Stimulated activated naive CD4-positive, alpha-beta T cell (primary cell): Measurements from ENCODE around the gene COL5A1.
"Not testable (repeated sequence)": the region's sequence is repeated elsewhere in the genome, so short reads cannot be mapped to it uniquely, and the experiment has no call there.

Experiments used
- DNase-seq, 6 experiments: peaks; one replicate each; lab custom pipeline; 2025; lab: John Stamatoyannopoulos, UW

The COL5A1 gene

DNA sequence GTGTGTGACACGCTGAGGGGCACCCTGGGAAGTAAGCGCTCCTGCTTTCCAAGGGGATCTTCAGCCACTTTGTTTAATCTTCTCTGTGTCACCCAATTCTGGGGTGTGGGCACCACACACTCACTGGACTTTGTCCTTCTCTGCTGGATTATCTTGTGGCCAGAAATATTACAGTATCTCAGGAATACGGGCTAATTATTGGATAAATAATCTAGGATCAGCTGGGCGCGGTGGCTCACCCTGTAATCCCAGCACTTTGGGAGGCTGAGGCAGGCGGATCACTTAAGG is 50.9 kb downstream of the COL5A1 start:
- DNase-seq: no peak

DNA sequence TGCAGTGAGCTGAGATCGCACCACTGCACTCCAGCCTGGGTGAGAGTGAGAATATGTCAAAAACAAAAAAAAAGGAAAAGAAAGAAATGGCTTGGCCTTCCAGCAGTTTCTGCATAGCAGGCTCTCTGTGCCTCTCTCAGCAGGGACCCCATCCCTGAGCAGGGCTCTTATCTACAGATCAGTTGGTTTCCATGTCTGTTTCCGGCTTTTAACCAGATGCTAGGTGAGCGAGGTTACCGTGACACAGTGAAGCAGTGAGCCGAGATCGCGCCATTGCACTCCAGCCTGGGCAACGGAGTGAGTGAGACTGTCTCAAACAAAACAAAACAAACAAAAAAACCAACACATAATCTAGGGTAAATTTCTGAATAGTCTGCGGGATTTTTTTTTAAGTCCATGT is 51.4 kb downstream of the COL5A1 start:
- DNase-seq: no peak

DNA sequence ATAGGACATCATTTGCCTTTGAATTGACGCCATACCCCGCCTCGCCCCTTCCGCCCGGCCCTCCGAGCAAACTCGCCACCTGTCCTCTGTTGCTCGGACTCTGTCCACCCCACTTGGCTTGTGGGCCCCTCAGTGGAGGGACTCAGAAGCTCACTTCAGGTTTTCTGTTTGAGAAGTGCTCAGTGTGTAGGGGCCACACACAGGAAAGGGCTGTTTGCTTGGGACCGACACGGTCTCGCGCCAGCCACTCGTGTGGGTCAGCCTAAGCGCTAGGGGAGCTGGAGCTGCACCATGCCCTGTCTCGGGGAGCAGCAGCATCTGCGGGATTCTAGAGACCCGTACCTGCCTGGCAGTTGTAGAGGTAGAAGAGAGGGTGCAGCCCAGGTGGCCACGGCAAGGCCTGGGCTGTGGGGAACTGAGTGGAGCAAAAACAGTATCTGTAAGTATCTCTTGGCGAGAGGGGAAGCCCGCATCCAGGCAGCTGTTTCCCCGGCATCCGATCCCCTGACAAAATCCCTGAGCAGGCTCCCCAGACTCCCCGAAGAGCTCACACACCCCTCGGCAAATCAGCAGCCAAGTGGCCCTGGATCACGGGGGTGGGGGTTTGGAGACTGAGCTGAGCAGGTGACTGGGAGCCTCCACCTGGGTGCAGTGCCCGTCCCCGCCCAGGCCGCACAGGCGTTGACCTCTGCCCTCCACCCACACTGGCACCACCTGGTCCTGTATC is 52.2 kb downstream of the COL5A1 start:
- no peak for DNase-seq

DNA sequence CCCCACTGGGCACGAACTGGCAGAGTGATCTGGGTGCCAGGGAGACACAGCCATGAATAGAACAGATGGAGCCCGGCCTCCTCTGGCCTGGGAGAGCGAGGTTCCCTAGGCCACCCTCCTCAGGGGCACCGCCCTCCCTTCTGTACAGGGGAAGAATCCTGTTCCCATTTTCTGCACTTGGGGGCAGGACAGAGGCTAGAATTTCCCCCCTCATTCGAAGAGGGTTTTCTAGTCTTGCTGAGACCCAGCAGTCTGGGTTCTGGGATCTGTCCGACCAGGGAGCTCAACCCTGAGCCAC is 52.7 kb downstream of the COL5A1 start:
- DNase-seq: no peak

DNA sequence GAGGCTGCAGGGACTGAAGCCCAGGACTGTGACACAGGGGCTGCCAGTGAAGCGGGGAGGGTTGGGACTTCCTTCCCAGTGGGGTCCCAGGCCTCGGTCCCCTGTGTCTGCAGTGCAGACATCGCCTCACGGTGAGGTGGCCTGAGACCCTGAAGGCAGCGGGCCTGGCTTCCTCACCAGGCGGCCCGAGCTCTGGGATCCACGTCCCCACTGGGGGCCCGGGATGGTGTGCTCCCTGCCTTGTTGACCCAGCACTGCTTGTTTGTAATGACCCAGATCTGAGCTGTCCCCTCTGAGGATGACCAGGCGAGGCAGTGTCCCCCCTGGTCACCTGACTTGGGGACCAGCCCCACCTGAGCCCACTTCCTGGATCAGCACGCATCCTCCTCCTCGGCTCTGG is 53.1 kb downstream of the COL5A1 start:
- DNase-seq: no peak

DNA sequence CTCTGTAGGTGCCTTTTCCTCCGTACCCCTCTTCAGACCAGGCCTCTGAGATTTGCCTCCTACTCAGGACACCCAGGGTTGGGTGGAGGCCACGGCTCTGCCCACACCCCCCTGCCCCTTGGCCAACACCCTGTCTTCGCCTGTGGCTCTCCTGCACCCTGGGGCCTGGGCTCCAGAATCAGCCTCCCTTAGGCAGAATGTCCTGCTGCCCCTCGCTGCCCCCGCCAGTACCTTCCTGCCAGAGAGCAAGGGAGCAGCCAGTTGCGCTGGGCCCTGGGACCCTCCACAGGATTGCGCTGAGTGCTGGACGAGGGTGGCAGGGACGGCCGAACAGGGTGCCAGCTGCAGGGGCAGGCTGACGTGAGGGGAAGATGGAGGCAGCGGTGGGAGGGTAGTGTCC is 53.5 kb downstream of the COL5A1 start:
- no peak for DNase-seq

DNA sequence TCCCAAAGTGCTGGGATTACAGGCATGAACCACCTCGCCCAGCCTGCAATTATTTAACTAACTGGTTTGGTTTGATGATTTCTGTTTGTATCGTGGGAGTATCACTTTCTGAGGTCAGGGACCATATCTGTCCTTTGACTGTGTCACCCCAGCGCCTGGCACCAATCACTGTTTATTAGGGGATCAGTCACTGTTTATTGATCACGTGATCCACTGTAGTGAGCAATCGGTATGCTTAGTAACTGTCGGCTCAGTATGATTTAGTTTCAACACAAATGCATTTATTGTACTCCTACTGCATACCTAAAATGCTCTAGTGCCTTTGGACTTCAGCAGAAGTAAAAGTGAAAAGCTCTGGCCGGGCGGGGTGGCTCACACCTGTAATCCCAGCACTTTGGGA is 54.8 kb downstream of the COL5A1 start:
- no peak for DNase-seq

DNA sequence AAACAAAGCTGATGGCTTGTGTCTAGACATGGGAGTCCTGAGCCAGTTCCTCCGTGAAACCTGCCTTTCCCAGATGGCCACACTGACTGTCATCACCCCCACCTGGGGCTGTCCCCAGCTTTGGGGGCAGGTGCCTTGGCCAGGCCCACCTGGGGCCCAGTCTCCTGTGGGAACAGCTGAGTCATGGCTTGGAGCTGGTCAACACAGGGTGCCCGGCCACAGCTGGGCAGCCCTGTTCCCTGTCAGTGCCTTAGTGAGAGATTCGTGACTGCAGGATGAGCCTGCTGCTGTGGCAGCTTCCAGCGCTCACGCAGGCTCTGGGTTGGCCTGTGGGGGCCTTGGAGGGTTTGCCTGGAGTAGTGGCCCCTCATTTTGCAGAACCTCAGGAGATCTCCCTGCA is 56.5 kb downstream of the COL5A1 start:
- no peak for DNase-seq

DNA sequence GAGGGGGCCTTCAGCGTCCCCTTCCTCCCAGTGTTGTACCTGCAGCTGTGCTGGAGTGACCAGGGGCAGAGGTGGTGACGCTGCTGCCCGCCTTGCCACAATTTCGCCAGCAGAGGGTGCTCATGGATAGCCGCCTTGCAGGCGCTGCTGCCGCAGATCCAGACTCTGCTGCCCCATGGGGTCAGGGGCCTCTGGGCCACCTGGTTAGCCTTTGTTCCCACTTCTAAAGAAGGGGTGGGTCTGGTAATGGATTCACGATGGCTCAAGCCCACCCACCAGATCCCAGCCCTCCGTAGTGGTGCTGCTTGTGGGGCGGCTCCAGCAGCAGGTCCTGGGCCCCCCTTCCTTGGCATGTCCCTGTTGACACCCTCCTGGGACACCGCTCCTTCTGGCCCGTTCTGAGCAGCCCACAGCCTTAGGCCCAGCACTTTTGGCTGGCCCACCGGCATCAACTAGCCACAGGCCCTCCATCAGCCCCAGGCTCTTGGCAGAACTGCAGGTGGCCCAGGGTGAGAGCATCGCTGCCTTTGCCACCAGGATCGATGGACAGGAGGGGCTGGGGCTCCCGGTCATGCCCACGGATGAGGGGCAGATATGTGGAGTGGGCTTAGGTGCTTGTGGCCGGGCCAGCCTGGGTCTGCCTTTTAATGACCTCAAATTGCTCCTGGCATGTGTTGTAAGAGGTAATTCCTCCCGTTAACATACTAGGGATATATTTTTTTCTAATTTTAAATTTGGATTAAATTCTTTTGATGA is 57.2 kb downstream of the COL5A1 start:
- peak in 2 of 6 experiments; percentile 11 to 14 for DNase-seq

DNA sequence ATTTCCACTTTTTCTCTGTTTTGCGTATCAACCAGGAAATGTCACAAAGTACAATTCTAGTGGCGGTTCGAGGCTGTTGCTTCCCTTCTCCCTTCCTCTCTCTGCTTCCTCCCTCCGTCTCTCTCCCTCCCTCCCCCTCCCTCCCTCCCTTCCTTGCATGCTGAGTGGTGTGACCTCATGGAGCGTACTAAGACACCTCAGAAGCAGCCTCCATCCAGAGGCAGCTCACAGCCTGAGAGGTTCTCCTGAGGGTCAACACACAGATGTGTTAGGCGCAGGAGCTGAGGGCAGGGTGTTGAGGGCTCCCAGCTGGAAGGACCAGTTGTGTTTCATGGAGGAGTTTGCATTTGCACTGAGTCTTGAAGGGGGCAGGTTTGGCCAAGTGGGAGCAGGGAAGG is 57.7 kb downstream of the COL5A1 start:
- DNase-seq: no peak

DNA sequence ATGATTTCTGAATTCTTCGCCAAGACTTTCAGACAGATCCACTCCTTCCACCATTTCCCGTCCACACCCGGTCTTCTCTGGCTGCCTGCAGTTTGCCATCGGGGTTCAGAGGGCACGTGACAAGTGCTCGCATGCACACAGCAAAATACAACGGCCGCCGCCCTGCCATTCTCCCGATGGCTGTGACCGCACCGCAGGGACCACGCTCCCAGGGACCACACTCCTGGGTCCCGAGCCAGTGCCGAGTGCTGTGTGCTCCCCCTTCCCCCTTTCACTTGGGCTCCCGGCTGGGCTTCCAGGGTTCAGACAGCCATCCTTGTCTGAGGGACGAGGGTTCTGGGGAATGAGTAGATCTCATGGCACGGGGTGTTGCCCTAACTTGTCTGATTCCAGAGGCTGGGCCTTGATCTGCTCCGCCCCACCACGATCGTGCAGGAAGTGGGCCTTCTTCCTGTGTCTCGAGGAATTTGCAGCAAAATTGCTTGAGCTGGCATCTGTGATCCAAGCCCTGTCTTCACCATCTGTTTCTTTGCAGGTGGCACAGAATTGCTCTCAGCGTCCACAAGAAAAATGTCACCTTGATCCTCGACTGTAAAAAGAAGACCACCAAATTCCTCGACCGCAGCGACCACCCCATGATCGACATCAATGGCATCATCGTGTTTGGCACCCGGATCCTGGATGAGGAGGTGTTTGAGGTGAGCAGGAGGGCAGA is 59.2 kb downstream of the COL5A1 start:
- DNase-seq: no peak

DNA sequence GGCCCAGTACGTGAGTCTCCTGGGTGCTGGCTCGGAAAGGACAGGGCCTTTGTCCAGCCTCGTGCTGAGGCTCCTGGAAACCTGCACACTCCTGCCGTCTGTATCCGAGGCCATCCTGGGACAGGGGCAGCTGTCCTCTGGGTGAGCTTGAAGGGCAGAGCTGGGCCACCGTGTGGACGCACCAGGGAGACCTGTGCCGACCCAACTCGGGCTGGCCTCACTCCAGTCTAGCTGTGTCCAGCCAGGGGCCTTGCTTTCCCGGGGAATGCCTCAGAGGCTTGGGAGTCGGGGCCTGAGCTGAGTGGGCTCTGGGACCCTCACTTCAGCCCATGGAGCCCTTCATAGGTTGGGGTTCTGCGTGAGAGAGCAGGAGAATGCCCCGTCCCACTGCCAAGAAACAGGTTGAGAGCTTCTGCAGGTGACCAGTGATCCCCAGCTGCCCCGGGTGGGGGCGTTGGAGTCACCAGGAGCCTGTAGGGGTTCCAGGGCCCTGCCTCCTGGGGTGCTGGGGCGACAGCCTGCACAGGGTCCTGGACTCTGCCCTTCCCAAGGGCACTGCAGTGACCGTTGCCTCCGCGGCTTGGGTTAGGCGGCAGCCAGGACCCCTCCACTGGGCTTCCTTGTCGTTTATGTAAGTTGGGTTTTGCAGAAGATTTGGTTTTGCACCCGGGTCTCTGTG is 60.1 kb downstream of the COL5A1 start:
- no peak for DNase-seq

DNA sequence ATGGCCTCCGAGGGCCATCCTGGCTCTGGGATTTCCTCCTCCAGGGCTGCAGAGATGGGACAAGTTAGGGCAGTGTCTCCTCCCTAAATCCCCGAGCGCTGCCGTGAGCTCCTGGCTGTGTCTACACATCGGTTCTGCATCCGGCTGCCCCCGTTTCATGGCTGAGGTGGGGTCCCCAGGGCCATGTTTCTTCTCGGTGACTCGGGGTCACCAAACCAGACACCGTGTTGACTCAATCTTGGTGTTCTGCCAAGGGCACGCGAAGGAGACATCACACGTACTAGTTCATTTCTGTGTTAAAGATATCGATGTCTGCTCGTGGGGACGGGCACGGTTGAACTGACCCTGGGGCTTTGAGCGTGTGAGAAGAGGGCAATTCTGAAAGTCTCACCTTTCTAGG is 60.7 kb downstream of the COL5A1 start:
- DNase-seq: no peak

DNA sequence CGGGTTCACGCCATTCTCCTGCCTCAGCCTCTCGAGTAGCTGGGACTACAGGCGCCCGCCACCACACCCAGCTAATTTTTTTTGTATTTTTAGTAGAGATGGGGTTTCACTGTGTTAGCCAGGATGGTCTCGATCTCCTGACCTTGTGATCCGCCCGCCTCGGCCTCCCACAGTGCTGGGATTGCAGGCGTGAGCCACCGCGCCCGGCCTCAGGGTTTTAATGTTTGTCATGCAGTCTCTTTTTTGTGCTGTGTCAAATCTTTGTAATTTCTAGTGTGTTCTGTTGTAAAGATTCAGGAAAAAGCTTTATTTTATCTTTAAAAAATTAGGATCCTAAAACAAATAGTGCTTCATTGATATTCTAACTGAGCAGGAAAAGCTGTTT is 62.1 kb downstream of the COL5A1 start:
- not testable (repeated sequence) for DNase-seq

DNA sequence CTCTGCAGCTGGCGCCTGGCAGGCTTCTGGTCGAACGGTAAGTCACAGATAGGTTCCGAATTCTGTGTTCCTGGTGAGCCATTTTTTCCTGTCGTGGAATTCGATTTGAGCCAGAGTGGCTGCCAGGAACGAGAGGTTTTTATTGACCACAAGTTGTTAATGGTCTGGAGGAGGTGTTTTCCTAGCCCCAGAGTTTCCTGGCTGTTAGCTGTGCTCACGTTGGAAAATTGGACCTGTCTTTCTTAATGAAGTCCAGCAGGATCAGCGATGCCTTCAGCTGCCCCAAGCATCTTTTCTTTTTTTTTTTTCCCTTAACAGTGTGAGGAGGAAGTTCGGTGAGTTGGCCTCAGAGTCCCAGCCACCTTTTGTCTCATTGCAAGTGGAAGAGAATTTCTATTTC is 62.9 kb downstream of the COL5A1 start:
- no peak for DNase-seq

DNA sequence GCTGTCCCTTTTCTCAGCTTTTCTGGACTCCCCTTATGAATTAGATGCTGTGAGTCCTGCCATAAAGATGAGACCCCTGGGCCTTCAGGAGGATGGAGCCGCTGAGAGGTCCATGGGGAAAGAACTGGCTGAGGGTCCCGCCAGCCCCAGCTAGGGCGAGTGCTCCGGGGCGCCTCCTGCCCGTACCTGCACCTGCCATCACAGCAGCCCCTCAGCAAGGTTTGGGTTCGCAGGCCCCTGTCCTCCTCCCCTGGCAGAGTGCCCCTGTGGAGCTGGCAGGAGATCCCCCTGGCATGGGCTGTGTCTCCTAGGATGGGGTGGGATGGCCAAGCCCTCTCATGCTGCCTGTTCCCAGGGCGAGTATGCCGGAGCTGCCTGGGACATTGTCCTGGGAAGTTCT is 64.2 kb downstream of the COL5A1 start:
- DNase-seq: no peak

DNA sequence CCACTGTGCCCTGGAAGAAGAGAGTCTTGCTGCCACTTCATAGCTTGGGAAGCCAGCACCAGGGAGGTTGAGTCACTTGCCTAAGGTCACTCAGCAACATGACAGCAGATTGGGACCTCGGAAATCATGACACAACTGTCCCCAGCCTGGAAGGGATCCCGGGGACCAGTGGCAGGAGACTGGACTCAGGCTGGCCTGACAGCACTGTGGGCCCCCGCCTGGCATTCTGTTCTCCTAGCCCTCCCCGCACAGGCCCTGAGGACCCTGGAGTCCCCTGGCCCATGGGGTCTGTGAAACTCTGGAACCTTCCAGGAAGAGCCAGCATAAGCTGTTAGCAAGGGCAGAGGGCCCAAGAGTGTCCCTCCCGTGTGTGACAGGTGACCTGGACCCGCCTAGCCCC is 64.9 kb downstream of the COL5A1 start:
- no peak for DNase-seq

DNA sequence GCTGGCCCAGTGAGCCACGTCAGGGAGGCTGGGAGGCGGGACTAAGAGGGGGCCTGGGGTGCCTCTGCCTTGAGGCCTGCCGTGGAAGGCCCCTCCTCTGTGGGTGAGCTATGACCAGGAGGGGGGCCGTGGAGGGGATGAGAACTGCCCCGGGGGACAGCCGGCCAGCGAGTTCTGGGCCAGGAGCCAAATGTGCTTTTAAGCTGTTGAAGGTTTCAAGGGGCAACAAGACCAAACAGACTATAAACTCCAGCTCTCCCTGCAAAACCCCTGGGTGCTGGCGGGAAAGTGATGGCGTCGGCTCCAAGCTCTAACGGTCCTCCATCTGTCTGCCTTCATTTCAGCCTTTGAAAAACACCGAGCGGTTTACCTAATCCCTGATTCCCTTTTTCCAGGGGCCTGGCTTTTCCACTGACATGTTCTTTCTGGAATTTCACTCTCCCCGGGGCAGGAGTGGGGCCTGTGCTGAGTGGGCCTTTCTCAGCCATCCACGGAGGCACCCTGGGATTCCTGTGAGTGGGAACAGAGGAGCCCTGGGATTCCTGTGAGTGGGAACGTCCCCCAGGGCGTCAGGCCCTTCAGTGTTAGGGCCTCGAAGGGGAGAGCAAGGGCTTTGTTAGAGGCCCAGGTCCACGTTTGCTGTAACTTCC is 65.6 kb downstream of the COL5A1 start:
- no peak for DNase-seq

DNA sequence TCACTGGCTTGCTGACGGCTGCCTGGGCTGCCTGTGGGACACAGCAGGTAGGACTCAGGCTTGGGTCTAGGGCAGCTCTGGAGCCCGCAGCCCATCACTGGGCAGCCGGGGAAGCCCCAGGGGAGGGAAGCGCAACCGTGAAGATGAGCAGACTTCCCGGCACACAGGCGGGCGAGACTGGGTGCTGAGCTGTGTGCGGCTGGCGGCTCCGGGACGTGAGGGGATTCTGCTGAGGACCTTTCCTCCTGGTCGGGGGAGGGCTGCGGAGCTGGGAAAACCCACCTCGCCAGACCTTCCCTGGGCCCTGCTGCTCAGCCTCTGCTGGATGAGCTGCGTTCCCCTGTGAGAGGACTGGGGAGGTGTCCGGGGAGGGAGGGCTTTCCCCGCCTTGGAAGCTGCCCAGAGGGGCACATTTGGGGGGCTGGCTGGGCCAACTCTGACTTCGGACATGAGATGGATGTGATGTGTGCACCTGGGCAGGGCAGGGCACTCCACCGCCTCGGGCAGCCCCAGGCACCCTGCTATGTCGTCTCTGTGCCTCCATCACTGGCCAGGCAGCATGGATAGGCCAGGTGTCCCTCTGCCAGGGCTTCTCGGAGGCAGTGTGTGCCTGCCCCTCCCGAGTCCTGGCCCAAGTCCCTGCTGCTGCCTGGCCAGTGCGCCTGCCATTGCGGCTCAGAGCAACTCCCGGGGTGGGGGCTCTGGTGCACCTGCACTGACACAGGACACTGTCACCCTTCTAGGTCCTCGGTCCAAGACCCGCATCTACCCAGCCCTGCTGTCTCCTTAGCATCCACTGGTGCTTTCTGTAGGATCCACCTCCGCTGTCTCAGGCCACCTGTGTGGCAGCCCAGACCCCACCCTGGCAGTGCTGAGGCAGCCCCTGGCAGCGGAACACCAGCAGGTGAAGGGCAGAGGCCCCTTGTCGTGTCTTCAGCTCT is 66.4 kb downstream of the COL5A1 start:
- no peak for DNase-seq

DNA sequence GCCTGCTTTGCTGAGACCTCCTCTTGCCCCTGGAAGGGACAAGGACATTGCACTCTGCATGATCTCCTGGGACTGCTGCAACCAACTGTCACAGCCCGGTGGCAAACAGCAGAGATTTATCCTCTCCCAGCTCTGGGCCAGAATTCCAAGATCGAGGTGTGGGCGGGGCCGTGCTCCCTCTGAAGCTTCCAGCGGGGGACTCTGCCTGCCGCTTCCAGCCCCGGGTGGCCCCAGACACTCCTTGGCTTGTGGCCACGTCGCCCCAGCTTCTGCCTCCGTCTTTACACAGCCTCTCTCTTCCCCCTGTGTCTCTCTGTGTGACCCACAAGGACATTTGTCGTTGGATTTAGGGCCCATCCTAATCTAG is 67.1 kb downstream of the COL5A1 start:
- DNase-seq: no peak

DNA sequence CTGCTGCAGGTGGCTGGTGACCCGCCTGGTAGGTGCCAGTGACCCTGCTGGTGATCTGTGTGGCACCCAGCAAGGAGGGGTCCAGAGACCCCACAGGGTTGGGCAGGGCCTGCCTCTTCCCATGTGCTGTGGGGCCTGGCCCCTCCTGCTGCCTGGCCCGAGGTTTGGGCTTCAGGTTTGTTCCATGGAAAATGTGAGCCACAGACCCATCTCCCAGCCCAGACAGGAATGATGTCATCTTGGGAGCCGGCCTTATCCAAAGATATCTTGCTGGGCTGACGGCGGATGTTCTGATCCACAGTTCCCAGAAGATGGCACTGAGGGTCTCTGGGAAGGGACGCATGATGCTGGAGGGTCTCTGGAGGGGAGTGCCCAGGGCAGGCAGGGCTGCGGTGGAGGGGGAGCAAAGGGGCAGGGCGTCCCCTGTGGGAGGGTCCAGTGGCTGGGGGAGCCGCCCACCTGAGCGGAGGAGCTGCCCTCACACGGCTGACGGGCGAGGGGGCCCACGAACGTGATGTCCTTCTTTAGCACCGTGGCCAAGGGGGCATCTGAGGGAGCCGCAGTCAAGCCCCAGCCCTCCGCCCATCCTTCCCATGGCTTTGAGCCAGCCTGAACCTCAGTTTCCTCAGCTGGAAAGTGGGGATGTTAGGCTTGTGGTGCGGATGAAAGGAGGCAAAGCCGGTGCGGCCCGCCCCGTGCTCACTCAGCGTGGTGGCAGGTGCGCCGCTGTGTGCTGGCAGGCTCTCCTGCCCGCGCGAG is 68.1 kb downstream of the COL5A1 start:
- DNase-seq: no peak
